Thymus (tissue), 11 donors: ENCODE results near the gene ADAMTS17. TPM values are rescaled to one million over a fixed set of nuclear protein-coding genes. Genes with fewer than 3 reads are reported as not detected.
"Not testable (repeated sequence)": the region's sequence is repeated elsewhere in the genome, so short reads cannot be mapped to it uniquely, and the experiment has no call there.

ENCODE experiments used
- DNase-seq, 9 donors: peaks; one replicate each; pipeline ENCODE4 v3.0.0-alpha.2; 2013; ENCODE audit warnings: low spot score in 9 of 9, low read depth in 6 of 9, missing footprints in 1 of 9
- H3K27ac ChIP-seq, 2 donors: one replicate each; pipeline ENCODE4 v1.5.1; 2013; ENCODE audit warnings: control low read depth in 1 of 2, low read depth in 1 of 2, low read length in 1 of 2, mild to moderate bottlenecking in 1 of 2, moderate library complexity in 1 of 2
- H3K27me3 ChIP-seq, 2 donors: one replicate each; pipeline ENCODE4 v1.5.1; 2013; ENCODE audit warnings: low read length in 1 of 2; ENCODE audit not compliant: control insufficient read depth in 2 of 2, insufficient read depth in 1 of 2
- H3K36me3 ChIP-seq, 2 donors: one replicate each; pipeline ENCODE4 v1.5.1; 2013; ENCODE audit warnings: low read length in 1 of 2, mild to moderate bottlenecking in 1 of 2, moderate library complexity in 1 of 2; ENCODE audit not compliant: control insufficient read depth in 2 of 2, insufficient read depth in 2 of 2
- H3K4me1 ChIP-seq, 2 donors: one replicate each; pipeline ENCODE4 v1.5.1; 2013; ENCODE audit warnings: low read length in 2 of 2; ENCODE audit not compliant: control insufficient read depth in 2 of 2, insufficient read depth in 2 of 2
- H3K4me3 ChIP-seq, 2 donors: one replicate each; pipeline ENCODE4 v1.5.1; 2013; ENCODE audit warnings: low read length in 2 of 2, control low read depth in 1 of 2, mild to moderate bottlenecking in 1 of 2
- H3K9me3 ChIP-seq, 2 donors: one replicate each; pipeline ENCODE4 v1.5.1; 2013; ENCODE audit warnings: low read length in 1 of 2, mild to moderate bottlenecking in 1 of 2; ENCODE audit not compliant: control insufficient read depth in 2 of 2, insufficient read depth in 1 of 2
- WGBS: extraction: QIAGEN DNeasy Blood & Tissue Kit; methylation state at CpG from one replicate; pipeline ENCODE4 v1.1.7; 2013; 5-methylcytosine and 5-hydroxymethylcytosine counted together
- polyA plus RNA-seq: library from polyadenylated mRNA; stranded (reverse); fragments of 200-250 nt; gene quantifications from one replicate; pipeline ENCODE4 v1.2.3, GENCODE V29; 2013
- total RNA-seq: library from RNA; stranded (reverse); fragments of 120-200 nt; gene quantifications from one replicate; pipeline ENCODE4 v1.2.4, GENCODE V29; 2013
- donor health status: healthy.

ADAMTS17 gene
- total and polyA plus RNA-seq, 2 donors: 5.6 to 10.4 TPM

DNA sequence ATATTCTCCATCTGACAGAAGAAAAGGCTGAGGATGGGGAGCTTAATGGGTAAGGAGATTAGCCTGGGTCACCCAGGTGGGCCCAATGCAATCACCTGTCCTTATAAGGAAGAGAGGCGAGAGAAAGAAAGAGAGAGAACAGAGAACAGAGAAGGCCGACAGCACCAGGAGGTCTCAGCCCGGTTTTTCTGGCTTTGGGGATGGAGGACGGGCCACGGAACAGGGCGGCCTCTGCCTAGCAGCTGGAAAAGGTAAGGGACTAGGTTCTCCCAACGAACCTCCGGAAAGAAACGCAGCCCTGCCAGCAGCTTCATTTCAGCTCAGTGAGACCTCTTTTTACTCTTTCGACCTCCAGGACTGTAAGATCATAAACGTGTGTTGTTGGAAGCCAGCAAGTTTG, 412.5 kb downstream of the ADAMTS17 start:
- Histone ChIP-seq H3K36me3 (no peaks in the 10 kb centered on the region), H3K27ac (no peak overlapping the region), H3K9me3 (peaks cover 0 to 4% of the 10 kb centered on the region in 2 donors), H3K27me3 (peaks cover 0 to 46% of the 10 kb centered on the region in 2 donors), H3K4me1 (peaks cover 3 to 13% of the 10 kb centered on the region in 2 donors), H3K4me3 (no peak overlapping the region)
- 90% methylated on average over 11 of the region's 11 CpGs for WGBS
- no peak for DNase-seq

DNA sequence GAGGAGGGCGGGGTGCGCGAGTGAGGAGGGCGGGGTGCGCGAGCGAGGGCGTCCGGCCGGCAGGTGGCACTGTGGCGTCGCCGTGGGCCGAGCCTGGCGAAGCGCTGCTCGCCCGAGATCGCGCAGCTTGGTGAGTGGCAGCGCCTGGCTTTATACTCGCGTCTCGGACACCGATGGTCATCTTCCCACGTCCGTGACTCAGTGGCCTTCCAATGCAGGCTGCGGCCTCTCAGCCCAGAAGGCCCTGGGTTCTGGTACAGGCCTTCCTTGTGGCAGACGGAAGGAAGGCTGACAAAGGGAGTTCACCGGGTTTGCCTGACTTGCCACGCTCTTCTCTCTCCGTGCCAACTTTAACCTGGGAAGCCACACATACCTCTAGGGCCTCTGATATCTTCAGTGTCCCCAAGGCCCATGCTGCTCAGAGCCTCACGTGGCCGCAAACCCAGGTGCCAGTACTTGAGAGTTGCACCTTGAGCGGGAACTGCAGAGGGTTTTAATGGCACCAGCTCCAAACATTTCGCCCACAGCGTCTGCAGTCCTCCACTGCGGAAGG, 413.3 kb downstream of the ADAMTS17 start:
- WGBS: 8% methylated on average over 38 of the region's 38 CpGs
- peak; percentile 55 to 92 (median 78) for DNase-seq
- no peaks in the 10 kb centered on the region for H3K36me3 ChIP-seq
- peaks cover 0 to 4% of the 10 kb centered on the region in 2 donors for H3K9me3 ChIP-seq
- H3K4me1 ChIP-seq: peaks cover 3 to 13% of the 10 kb centered on the region in 2 donors
- H3K27ac ChIP-seq: peak overlapping the region; percentile 72 to 84
- peaks cover 2 to 46% of the 10 kb centered on the region in 2 donors for H3K27me3 ChIP-seq
- peak overlapping the region; percentile 45 to 49 for H3K4me3 ChIP-seq

DNA sequence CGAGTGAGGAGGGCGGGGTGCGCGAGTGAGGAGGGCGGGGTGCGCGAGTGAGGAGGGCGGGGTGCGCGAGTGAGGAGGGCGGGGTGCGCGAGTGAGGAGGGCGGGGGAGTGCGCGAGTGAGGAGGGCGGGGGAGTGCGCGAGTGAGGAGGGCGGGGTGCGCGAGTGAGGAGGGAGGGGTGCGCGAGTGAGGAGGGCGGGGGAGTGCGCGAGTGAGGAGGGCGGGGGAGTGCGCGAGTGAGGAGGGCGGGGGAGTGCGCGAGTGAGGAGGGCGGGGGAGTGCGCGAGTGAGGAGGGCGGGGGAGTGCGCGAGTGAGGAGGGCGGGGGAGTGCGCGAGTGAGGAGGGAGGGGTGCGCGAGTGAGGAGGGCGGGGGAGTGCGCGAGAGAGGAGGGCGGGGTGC, 415.2 kb downstream of the ADAMTS17 start:
- Histone ChIP-seq H3K27me3 (peaks cover 2 to 38% of the 10 kb centered on the region in 2 donors), H3K4me1 (peaks cover 3 to 13% of the 10 kb centered on the region in 2 donors)
- not testable (repeated sequence) for H3K9me3 ChIP-seq, H3K27ac ChIP-seq, H3K4me3 ChIP-seq, H3K36me3 ChIP-seq, DNase-seq
- no CpG with 5 or more reads among the region's 48 CpGs for WGBS

DNA sequence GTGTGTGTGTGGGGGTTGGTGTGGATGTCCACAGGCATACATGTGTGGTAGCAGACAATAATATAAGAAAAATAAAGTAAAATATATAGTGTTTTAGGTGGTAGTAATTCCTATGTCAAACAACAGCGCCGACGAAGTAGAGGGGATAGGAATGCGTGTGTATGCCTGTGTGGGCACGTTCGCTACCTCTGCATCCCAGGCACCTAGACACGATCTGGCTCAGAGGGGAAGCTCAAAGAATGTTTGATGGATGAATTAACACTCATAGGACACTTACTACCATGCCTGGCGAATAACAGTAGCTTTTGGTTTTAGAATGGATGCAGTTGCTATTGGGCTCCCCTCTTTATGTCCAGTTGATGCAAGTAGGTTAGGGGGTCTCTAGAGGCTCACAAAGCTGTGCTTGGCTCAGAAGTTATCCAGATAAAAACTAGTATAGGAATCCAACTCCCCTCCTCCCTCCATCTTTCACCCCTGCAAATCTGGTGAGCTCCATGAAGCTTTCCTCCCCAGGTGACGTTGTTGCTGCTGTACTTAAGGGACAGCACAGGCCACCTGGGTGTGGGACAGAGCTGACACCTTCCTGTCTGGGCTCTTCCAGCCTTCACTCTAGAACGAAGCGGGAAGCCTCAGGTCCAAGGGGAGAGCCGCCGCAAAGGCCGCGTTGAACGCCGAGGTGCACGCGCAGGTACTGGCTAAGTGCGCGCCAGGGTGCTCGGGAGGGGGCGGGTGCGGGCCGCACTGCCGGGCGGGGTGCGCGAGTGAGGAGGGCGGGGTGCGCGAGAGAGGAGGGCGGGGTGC, 415.9 kb downstream of the ADAMTS17 start:
- H3K4me3 ChIP-seq: peak overlapping the region; percentile 41 to 44
- H3K36me3 ChIP-seq: no peaks in the 10 kb centered on the region
- WGBS: 19% methylated on average over 31 of the region's 33 CpGs
- peak overlapping the region in 1 of 2 donors; percentile 62 for H3K27ac ChIP-seq
- H3K4me1 ChIP-seq: peaks cover 3 to 13% of the 10 kb centered on the region in 2 donors
- peaks cover 2 to 38% of the 10 kb centered on the region in 2 donors for H3K27me3 ChIP-seq
- DNase-seq: peak; percentile 15 to 71 (median 50)
- no peaks in the 10 kb centered on the region for H3K9me3 ChIP-seq

DNA sequence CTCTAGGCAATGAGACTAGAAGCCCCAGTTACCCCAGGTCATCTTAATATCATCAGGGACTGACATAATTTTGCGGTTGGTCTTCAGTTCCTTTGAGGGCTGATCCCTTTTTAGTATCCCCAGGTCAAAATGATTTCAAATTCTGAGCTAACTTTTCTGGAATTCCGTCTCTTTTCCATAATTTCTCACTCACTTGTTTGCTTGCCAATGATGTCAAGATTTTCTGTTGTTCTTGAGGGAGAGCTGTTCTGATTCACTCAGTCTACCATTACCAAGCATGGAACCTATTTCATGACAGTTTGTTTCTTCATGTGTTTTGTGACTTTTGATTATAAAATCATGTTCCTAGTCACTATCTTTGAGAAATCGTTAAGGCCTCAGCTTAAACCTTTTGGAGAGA, 418.1 kb downstream of the ADAMTS17 start:
- Histone ChIP-seq H3K4me3 (no peak overlapping the region), H3K36me3 (no peaks in the 10 kb centered on the region), H3K4me1 (peaks cover 3 to 11% of the 10 kb centered on the region in 2 donors), H3K27ac (no peak overlapping the region), H3K27me3 (peaks cover 2 to 24% of the 10 kb centered on the region in 2 donors), H3K9me3 (no peaks in the 10 kb centered on the region)
- WGBS: 94% methylated on average over 3 of the region's 3 CpGs
- no peak for DNase-seq

Other genes starting within 250 kb of the ADAMTS17 start
- 0.38 TPM for gene CERS3, start 187.0 kb upstream of the ADAMTS17 start, total RNA-seq
- gene CERS3, start 187.0 kb upstream of the ADAMTS17 start, polyA plus RNA-seq: 2.2 TPM